Osteocyte (in vitro differentiated cells): Measurements from ENCODE around the gene GNG8. TPM values are rescaled to one million over a fixed set of nuclear protein-coding genes. Genes with fewer than 3 reads are reported as not detected.

Experiments used
- DNase-seq: peaks from one replicate; pipeline ENCODE4 v3.0.0; 2021; ENCODE audit warnings: mixed read lengths; ENCODE audit not compliant: unreplicated experiment; ENCODE audit errors: extremely low spot score
- H3K27ac Mint-ChIP-seq: one replicate; pipeline ENCODE4 v1.8.0; 2021; ENCODE audit warnings: mild to moderate bottlenecking, mixed read lengths; ENCODE audit not compliant: unreplicated experiment
- H3K27me3 Mint-ChIP-seq: one replicate; pipeline ENCODE4 v1.8.0; 2021; ENCODE audit warnings: mixed read lengths; ENCODE audit not compliant: unreplicated experiment
- H3K36me3 Mint-ChIP-seq: one replicate; pipeline ENCODE4 v1.8.0; 2021; ENCODE audit warnings: mixed read lengths; ENCODE audit not compliant: unreplicated experiment
- H3K4me1 Mint-ChIP-seq: one replicate; pipeline ENCODE4 v1.8.0; 2021; ENCODE audit warnings: mixed read lengths; ENCODE audit not compliant: unreplicated experiment
- H3K4me3 Mint-ChIP-seq: one replicate; pipeline ENCODE4 v1.8.0; 2021; ENCODE audit warnings: mild to moderate bottlenecking, moderate library complexity, mixed read lengths; ENCODE audit not compliant: unreplicated experiment
- H3K9me3 Mint-ChIP-seq: one replicate; pipeline ENCODE4 v1.8.0; 2021; ENCODE audit warnings: mixed read lengths; ENCODE audit not compliant: unreplicated experiment
- total RNA-seq: library from RNA; stranded (reverse); gene quantifications from 2 replicates; pipeline ENCODE4 v1.2.1, GENCODE V29; 2021
- TF ChIP-seq, protein P1 (sequence below): fragments of 200-600 bp; sonication (generic); IDR thresholded peaks from 2 replicates; pipeline ENCODE4 v1.5.0; 2021; ENCODE audit warnings: antibody characterized with exemption, mild to moderate bottlenecking, moderate library complexity

Gene GNG8
- total RNA-seq, 1 donor from 2014 or later, result not detected

DNA sequence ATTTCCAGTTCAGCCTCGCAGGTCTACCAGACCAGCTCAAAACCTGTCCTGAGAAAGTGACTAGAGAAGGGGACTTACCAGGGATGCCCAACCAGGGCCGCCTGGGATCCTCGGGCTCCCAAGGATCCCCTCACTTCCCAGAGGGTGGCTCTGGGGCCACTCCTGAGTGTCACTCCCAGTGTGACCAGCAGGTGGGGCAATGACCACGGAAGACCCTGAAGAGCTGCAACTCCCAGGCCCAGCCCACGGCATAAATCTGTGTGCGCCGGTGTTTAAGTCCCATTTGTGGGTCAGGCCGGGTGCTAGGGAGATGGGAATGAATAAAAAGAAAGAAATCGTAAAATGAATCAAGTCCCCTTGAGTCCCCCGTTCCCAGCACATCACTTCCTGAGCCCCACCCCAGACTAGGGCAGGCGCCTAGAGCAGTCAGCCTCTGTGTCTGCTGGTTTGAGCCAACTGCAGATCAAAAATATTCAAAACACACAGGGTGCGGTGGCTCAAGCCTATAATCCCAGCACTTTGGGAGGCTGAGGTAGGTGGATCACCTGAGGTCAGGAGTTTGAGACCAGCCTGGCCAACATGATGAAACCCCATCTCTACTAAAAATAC, 21.8 kb downstream of the GNG8 start:
- Mint-ChIP-seq H3K27ac (no peak overlapping the region), H3K4me1 (peaks cover 16% of the 10 kb centered on the region), H3K36me3 (peaks cover 4% of the 10 kb centered on the region), H3K27me3 (no peaks in the 10 kb centered on the region), H3K4me3 (no peak overlapping the region), H3K9me3 (no peaks in the 10 kb centered on the region)
- DNase-seq, result peak; percentile 94
- TF ChIP-seq, protein P1, sequence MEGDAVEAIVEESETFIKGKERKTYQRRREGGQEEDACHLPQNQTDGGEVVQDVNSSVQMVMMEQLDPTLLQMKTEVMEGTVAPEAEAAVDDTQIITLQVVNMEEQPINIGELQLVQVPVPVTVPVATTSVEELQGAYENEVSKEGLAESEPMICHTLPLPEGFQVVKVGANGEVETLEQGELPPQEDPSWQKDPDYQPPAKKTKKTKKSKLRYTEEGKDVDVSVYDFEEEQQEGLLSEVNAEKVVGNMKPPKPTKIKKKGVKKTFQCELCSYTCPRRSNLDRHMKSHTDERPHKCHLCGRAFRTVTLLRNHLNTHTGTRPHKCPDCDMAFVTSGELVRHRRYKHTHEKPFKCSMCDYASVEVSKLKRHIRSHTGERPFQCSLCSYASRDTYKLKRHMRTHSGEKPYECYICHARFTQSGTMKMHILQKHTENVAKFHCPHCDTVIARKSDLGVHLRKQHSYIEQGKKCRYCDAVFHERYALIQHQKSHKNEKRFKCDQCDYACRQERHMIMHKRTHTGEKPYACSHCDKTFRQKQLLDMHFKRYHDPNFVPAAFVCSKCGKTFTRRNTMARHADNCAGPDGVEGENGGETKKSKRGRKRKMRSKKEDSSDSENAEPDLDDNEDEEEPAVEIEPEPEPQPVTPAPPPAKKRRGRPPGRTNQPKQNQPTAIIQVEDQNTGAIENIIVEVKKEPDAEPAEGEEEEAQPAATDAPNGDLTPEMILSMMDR, result peak; percentile 92

DNA sequence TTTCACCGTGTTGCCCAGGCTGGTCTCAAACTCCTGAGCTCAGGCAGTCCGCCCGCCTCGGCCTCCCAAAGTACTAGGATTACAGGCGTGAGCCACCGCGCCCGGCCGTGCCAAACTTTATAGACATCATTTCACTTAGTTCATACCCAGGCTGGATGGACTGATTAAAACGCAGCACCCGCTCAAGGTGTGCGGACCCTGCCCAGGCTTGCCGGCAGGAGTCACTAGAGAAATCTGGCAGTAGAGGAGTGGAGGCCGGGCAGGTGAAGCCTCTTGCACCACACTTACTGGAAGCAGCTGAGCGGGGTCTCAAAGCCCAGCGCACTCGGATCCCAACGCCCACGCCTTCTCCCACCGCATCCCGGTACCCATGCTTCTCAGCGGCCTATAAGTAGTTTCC, 22.5 kb downstream of the GNG8 start:
- Mint-ChIP-seq H3K36me3 (peaks cover 8% of the 10 kb centered on the region), H3K4me1 (peaks cover 16% of the 10 kb centered on the region), H3K27me3 (no peaks in the 10 kb centered on the region), H3K4me3 (no peak overlapping the region), H3K9me3 (no peaks in the 10 kb centered on the region), H3K27ac (no peak overlapping the region)
- no peak for DNase-seq
- TF ChIP-seq, protein P1, result no peak

DNA sequence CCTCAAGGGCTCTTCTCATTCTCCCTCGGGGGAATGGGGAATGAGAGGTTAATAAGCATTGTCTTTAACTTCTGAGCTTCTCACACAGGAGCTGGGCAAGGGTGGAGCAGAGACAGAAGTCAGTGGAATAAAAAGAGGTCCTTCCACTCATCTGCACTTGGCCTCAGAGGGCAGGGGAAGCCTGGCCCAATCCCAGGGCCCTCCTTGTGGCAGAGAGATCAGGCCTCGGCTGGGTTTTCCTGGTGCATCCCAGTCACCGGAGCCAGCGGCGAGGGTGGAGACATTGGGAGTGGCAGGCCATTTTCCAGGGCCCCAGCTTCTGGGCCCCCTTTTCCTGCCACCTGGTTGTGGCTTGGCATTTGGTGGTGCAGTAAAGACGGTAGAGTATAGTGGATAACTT, 24.2 kb downstream of the GNG8 start:
- Mint-ChIP-seq H3K9me3 (no peaks in the 10 kb centered on the region), H3K27ac (no peak overlapping the region), H3K36me3 (peaks cover 20% of the 10 kb centered on the region), H3K27me3 (no peaks in the 10 kb centered on the region), H3K4me3 (no peak overlapping the region), H3K4me1 (peaks cover 11% of the 10 kb centered on the region)
- DNase-seq, result no peak
- TF ChIP-seq, protein P1, result no peak

DNA sequence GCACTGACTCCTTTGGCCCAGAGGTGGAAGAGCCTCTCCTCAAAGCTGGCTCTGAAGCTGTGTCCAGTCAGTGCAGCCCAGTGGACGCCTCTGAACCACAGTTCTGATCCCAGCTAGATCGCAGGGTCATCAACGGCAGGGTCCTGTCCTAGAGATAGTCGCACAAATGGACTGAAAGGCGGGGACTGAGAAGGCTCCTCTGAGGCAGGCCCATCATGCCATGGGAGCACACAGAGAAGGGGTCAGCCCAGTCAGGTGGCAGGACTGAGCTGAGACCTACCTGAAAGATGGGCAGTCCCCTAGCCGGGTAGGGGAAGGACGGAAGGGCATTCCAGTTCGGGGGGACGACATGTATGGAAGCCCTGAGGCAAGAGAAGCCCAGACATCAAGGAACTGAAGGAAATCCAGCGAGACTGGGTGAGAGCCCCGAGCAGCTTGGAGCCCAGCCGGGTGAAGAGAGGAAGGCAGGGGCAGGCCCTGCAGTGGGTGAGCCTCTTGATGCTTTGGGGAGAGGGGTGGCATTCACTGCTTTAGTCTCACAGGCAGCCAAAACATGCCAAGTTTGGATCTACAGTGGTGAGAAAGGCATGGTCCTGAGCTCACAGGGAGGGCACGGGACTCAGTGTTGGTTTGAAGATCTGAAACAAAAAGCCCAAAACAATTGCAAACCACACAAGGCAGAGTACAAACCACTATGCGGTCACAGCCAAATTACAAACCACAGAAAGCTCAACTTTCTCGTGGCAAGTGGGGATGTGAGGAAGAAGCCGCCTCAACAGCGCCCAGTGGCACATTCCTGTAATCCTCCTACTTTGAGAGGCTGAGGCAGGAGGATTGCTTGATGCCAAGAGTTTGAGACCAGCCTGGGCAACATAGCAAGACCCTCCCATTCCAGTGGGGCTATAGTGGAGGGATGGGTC, 24.9 kb downstream of the GNG8 start:
- Mint-ChIP-seq H3K9me3 (no peaks in the 10 kb centered on the region), H3K4me3 (no peak overlapping the region), H3K4me1 (peaks cover 9% of the 10 kb centered on the region), H3K36me3 (peaks cover 26% of the 10 kb centered on the region), H3K27me3 (no peaks in the 10 kb centered on the region), H3K27ac (peak overlapping the region; percentile 29)
- no peak for DNase-seq
- TF ChIP-seq, protein P1, result no peak

DNA sequence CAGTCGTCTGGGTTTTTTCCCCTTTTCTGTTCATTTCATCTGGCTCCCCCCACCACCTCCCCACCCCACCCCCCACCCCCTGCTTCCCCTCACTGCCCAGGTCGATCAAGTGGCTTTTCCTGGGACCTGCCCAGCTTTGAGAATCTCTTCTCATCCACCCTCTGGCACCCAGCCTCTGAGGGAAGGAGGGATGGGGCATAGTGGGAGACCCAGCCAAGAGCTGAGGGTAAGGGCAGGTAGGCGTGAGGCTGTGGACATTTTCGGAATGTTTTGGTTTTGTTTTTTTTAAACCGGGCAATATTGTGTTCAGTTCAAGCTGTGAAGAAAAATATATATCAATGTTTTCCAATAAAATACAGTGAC, 25.6 kb downstream of the GNG8 start:
- Mint-ChIP-seq H3K27ac (no peak overlapping the region), H3K9me3 (no peaks in the 10 kb centered on the region), H3K27me3 (no peaks in the 10 kb centered on the region), H3K4me1 (peaks cover 9% of the 10 kb centered on the region), H3K4me3 (no peak overlapping the region), H3K36me3 (peaks cover 26% of the 10 kb centered on the region)
- TF ChIP-seq, protein P1, result no peak
- no peak for DNase-seq
